Stimulated activated CD8-positive, alpha-beta memory T cell treated with anti-CD3 and anti-CD28 coated beads, Interleukin-12 subunit alpha, Interleukin-12 subunit beta, amount 100 ng/mL, for 1 hour (primary cell): ENCODE results near the gene CNTNAP5.

ENCODE experiments used
- DNase-seq: peaks from one replicate; pipeline ENCODE4 v3.0.0-alpha.2; 2020; ENCODE audit warnings: low read depth

CNTNAP5 gene

DNA sequence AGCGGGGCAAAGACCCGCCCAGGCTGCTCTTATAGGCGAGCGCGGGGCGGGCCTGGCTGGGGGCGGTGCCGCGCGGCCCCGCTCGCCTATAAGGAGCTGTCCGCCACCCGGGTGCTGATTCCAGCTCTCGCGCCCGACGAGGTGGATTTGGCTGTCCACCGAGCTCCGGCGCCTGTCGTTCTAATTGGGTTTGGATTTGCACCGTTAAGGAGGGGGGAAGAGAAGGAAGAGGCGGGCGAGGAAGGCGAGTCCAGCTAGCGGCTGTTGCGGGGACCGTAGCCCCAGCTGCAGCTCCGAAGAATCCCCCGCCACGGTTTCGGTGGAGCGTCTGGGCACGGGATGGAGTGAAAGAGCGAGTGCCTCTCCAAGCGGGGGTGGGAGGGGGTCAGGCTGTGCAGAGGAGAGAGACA is at the start of gene CNTNAP5:
CNTNAP5 (plus strand) TSS at position 117 of the 410 bp plus-strand sequence. CDS start 364 bp downstream, outside the sequence.
- no peak for DNase-seq

DNA sequence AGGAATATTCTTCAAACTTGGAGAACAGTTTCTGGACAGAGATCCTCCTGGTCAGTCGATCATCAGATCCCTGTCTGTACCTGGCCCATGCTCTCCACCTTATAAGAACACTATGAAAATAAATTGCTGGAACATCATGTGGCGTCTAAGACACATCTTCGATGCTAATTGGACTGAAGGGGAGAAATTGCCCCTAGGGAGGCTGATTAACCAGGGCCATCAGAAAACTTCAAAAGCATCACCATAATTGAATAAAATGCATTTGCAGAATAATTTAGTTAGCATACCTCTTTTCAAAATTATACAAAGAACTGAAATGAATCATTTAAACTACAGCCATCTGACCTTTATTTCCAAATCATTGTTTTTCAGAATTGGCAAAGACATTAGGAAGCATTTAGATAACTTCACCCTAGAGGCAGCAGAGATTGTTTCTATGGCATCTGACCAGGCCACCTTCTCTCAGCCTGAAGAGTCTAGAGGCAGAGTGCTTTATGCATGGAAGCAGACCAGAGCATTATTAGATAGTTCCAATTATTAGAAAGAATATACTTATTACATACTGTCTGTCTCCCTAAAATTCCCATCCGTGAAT is 48.9 kb upstream of the CNTNAP5 start:
- DNase-seq = no peak

- DNase-seq = no peak
Measured at GRCh38 chr2:123993728-123994323, 31.3 kb upstream of the CNTNAP5 start.

GRCh38 chr2:123999681-124000080 is 25.4 kb upstream of the CNTNAP5 start:
- DNase-seq = no peak

DNA sequence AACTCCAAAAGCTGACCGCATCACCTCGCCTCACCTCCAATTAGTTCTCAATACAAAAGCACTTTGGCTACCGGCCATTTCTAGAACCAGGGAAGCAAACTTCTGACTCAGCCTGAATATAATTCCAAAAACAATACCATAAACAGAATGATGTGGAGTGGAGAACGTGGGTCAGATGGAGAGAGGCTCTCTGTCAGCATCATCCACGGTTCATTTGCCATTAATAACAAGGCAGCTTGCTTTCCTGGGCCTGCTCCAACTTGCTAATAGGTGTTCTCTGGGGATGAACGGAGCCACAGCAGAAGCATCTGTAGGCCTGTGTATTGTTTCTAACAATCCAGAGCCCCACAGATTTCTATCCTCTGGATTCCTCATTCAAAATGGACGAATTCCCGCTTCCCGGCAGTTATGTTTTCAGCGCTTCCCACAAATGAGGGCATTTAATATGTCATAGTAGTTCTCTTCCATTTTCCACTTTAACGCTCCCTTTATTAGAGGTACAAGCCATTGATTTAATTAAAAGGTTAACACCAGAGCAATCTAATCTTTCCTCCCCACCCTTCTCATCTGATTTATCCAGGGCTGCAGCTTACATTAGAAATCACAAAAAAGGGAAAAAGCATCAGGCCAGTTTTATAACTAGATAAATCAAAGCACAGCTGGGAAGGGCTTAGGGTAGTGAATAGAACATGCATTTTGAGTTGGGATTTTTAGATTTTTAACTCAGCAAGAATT is 23.2 kb upstream of the CNTNAP5 start:
- DNase-seq = no peak

GRCh38 chr2:124018890-124019289 is 6.2 kb upstream of the CNTNAP5 start:
- DNase-seq = no peak

DNA sequence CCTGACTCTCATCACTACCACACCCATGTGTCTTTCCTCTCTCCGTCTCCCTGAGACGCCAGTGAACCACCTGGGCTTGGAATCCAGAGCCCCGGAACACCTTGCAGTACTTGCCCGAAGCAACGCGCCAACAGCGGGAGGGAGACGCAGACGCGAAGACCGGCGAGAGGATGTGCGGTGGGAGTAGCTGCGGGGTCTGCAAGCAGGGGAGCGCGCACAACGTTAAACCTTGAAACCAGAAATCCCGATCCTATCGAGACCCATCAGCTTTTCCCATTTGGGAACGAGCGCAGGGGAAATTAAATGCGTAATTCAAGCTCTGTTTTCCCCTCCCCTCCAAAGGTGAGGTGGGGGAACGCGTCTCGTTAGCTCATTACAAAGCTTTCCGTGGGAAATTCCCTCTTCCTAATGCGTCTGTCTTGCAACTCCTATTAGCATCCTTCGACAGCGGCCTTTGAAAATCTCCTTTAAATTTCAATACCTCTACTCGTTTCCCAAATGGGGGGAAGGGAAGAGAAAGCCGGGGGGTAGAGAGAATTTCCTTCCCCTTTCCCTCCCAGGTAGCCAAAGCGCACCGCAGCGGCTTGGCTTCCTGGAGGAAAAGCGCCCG is 421 bp upstream of the CNTNAP5 start:
- no peak for DNase-seq

GRCh38 chr2:124025891-124026434 is 876 bp downstream of the CNTNAP5 start:
- DNase-seq = no peak

DNA sequence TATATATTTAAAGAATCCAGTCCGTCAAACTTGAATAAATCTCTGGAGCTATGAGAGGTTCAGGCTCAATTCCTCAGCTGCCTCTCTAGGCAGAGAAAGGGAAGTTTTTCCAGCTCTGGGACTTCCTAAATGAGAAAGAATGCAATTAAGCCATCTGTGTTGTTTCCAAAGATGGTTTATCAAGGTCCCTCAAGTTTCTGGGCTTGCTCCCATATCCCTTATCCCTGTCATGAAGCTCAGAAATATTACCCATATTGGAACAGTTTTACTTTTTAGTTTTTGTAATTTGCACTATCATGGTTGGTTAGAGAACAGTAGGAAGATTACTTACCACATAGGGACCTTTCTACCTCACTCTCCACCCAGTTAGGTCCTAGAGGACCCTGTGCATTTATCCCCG is 1.4 kb downstream of the CNTNAP5 start:
- DNase-seq = no peak

DNA sequence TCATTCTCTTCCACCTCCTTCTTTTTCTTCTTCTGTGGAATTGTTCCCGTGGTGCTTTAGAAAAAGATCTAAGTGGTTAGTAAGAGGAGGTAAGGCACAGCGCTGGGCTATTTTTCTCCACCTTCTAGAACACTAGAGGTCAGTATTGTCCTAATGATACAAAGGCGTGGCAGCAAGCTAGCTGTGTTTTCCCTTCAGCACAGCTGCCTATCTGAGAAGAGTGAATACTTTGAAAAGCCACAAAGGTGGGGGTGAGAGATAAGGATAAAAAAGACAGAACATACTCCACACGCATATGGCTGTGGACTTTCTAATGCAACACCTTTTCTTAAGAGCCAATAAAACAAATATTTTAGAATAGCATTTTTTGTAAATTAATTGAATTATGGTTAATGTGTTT is 2.1 kb downstream of the CNTNAP5 start:
- no peak for DNase-seq

- DNase-seq = no peak
Measured at GRCh38 chr2:124032799-124033198, 7.7 kb downstream of the CNTNAP5 start.

GRCh38 chr2:124034265-124034664 is 9.2 kb downstream of the CNTNAP5 start:
- no peak for DNase-seq

- no peak for DNase-seq
Measured at GRCh38 chr2:124035001-124035400, 9.9 kb downstream of the CNTNAP5 start.

DNA sequence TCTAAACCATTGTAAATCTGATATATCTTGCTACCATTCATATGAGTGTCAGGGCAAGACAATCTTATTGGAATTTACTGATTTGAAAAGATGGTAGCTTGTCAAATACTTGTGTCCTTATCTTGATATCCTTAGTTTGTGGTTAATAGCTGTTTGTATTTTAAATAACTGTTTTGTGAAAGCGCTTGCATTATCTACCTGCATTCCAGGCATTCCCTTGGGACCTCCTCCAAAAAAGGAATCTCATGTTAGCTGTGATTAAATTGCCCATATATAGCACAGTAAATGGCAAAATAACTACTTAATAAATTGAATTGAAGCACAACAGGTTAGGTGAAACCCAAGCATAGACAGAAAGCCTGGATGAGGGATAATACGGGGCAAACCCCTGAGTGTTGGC is 13.9 kb downstream of the CNTNAP5 start:
- DNase-seq = no peak

- DNase-seq = no peak
Measured at GRCh38 chr2:124039762-124040291, 14.7 kb downstream of the CNTNAP5 start.

- DNase-seq = no peak
Measured at GRCh38 chr2:124045894-124046293, 20.8 kb downstream of the CNTNAP5 start.

GRCh38 chr2:124046332-124046731 is 21.2 kb downstream of the CNTNAP5 start:
- DNase-seq = no peak

DNA sequence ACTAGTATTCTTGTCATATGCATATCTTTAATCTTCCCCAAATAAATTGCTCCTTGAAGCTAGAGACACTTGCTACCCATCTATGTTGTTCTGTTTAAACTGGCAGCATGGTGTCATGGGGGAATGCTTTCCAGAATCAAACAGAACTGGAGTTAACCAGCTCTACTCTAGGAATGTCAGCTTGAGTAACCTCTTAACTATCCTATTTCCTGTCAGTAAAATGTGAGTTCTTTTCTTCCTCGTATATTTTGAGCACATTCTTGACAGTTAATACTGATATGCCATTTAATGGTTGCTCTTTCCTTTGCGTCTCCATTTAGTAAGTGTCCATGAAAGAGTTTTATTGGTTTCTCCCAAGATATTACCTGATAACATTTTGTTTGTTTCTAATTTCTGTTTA is 23.0 kb downstream of the CNTNAP5 start:
- no peak for DNase-seq

GRCh38 chr2:124048664-124049063 is 23.6 kb downstream of the CNTNAP5 start:
- no peak for DNase-seq

- no peak for DNase-seq
Measured at GRCh38 chr2:124049136-124049535, 24.0 kb downstream of the CNTNAP5 start.

DNA sequence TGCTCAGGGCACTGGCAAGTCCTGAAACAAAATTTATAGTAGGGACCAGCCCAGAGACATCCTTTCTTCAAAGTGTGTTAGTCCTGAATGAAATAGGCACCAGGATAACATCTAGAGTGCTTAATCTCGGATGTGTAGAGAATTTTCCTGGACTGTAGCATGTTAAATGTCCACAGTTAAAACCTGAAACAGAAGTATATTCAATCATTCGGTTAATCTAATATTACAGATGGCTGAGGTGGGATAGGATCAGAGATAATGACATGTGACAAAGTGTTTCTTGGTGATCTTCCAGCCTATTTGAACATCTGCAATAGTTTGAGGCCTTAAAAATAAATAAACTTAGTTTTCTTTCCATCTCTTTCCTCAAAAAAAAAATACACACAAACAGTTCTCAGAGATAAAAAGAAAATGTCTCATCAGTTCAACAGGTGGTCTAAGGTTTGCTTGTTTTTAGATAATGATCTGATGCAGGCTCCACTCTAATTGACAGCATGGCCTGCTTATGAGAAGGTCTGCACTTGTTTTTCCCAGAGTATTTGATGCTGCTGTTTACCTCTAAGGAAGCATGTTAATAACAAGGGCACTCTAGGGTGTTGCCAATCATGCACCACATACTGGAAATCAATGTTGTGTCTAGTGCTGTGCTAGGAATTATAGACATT is 25.9 kb downstream of the CNTNAP5 start:
- DNase-seq = no peak

GRCh38 chr2:124053796-124054195 is 28.7 kb downstream of the CNTNAP5 start:
- DNase-seq = no peak
